ENCODE data around the gene PCNX1. TPM values are rescaled to one million over a fixed set of nuclear protein-coding genes. Genes with fewer than 3 reads are reported as not detected.

The PCNX1 gene
- total RNA-seq, 1 experiment from 2014 or later, result 48.0 TPM

- WGBS (ENCODE audit: extremely low coverage, insufficient read length, low lambda C conversion rate), result no CpG with 5 or more reads among the region's 2 CpGs
- TF ChIP-seq, protein P1, sequence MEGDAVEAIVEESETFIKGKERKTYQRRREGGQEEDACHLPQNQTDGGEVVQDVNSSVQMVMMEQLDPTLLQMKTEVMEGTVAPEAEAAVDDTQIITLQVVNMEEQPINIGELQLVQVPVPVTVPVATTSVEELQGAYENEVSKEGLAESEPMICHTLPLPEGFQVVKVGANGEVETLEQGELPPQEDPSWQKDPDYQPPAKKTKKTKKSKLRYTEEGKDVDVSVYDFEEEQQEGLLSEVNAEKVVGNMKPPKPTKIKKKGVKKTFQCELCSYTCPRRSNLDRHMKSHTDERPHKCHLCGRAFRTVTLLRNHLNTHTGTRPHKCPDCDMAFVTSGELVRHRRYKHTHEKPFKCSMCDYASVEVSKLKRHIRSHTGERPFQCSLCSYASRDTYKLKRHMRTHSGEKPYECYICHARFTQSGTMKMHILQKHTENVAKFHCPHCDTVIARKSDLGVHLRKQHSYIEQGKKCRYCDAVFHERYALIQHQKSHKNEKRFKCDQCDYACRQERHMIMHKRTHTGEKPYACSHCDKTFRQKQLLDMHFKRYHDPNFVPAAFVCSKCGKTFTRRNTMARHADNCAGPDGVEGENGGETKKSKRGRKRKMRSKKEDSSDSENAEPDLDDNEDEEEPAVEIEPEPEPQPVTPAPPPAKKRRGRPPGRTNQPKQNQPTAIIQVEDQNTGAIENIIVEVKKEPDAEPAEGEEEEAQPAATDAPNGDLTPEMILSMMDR (conservative IDR thresholded peaks at IDR 0.05), result no peak
Observed at GRCh38 chr14:70971560-70971959, 64.3 kb downstream of the PCNX1 start.

More at GRCh38 chr14:70971560-70971959, 64.3 kb downstream of the PCNX1 start:
- no peak overlapping the region for H3K23ac ChIP-seq (ENCODE audit: insufficient read length, low read depth, low read length)
- H3K9me3 ChIP-seq (ENCODE audit: control insufficient read depth, low read depth, low read length), result no peaks in the 10 kb centered on the region
- no peak overlapping the region for H2BK120ac ChIP-seq (ENCODE audit: low read depth, low read length, poor library complexity, severe bottlenecking)
- H3K79me1 ChIP-seq (ENCODE audit: insufficient read depth, low read depth, low read length, poor library complexity, severe bottlenecking), result peaks cover 4% of the 10 kb centered on the region
- no peak overlapping the region for H4K5ac ChIP-seq (ENCODE audit: insufficient read length, low read depth, low read length)
- H3K9me3 Mint-ChIP-seq, result no peaks in the 10 kb centered on the region
- H3T11ph ChIP-seq (ENCODE audit: low read length), result no peak overlapping the region
- H3K14ac ChIP-seq (ENCODE audit: insufficient read depth, low read length), result no peak overlapping the region
- no peak overlapping the region for H4K8ac ChIP-seq (replicated peaks; ENCODE audit: insufficient read length, low read depth, low read length)
- peak overlapping the region; percentile 11 to 62 (median 16); a peak in 2 of 7 replicates for H3K27ac Mint-ChIP-seq
- no peak overlapping the region for H3K56ac ChIP-seq (ENCODE audit: insufficient read length, low read depth, low read length)
- no peak for DNase-seq
- no peaks in the 10 kb centered on the region for H3K27me3 ChIP-seq (ENCODE audit: insufficient read depth, low read length)
- H3K4ac ChIP-seq (ENCODE audit: low read depth, low read length), result no peak overlapping the region
- H3K79me2 ChIP-seq (ENCODE audit: insufficient read depth, low read length), result no peaks in the 10 kb centered on the region
- H3K18ac ChIP-seq (ENCODE audit: insufficient read length, low read depth, low read length), result no peak overlapping the region
- H4K20me1 ChIP-seq (ENCODE audit: control insufficient read depth, insufficient read depth, insufficient read length), result no peaks in the 10 kb centered on the region
- H4K91ac ChIP-seq (ENCODE audit: insufficient read length, low read depth, low read length), result no peak overlapping the region
- no peaks in the 10 kb centered on the region for H3K4me1 ChIP-seq (ENCODE audit: insufficient read depth, low read length)
- no peaks in the 10 kb centered on the region; the same call in 1 of the 2 replicates for H3K27me3 Mint-ChIP-seq (ENCODE audit: low read depth)
- H3K36me3 Mint-ChIP-seq (ENCODE audit: insufficient read depth in 1 of 3, low read depth in 3 of 3), result peaks cover 4 to 29% (median 28%) of the 10 kb centered on the region in 3 experiments; a peak in 6 of 7 replicates
- no peak overlapping the region for H3K9ac ChIP-seq (ENCODE audit: extremely low read depth, insufficient read length, low read length)
- H2BK12ac ChIP-seq (ENCODE audit: insufficient read length, low read depth, low read length), result no peak overlapping the region
- no peak overlapping the region for H3K4me2 ChIP-seq (ENCODE audit: insufficient read depth, insufficient read length, low read length)
- H3K4me1 Mint-ChIP-seq, result peaks cover 0 to 3% of the 10 kb centered on the region in 2 experiments; a peak in 2 of 4 replicates
- H2AK5ac ChIP-seq (ENCODE audit: insufficient read length, low read length), result no peak overlapping the region
- no peak overlapping the region for H2BK20ac ChIP-seq (ENCODE audit: low read depth, low read length, poor library complexity, severe bottlenecking)
- no peak overlapping the region for H2BK15ac ChIP-seq (ENCODE audit: low read depth, low read length)
- H3K27ac ChIP-seq (ENCODE audit: insufficient read length, low read depth, low read length), result no peak overlapping the region
- H2BK5ac ChIP-seq (ENCODE audit: insufficient read length, low read length), result no peak overlapping the region
- no peak overlapping the region for H2AFZ ChIP-seq (ENCODE audit: low read length)
- H3K4me3 Mint-ChIP-seq, result no peak overlapping the region
- H3K23me2 ChIP-seq (ENCODE audit: insufficient read length, low read depth, low read length, poor library complexity, severe bottlenecking), result no peaks in the 10 kb centered on the region

All from H9 (cell line).